Neutrophil (primary cell): ENCODE data around the gene ALDH1B1.

ENCODE experiments used
- H3K27ac ChIP-seq: fragments of 200-600 bp; sonication (generic); 2 replicates; pipeline ENCODE4 v1.5.1; 2016; ENCODE audit warnings: mild to moderate bottlenecking, moderate library complexity
- H3K27me3 ChIP-seq: fragments of 200-600 bp; sonication (generic); 2 replicates; pipeline ENCODE4 v1.6.0; 2016; ENCODE audit warnings: mild to moderate bottlenecking
- H3K36me3 ChIP-seq: fragments of 200-600 bp; sonication (generic); 2 replicates; pipeline ENCODE4 v1.5.1; 2017
- H3K4me1 ChIP-seq, 2 experiments: fragments of 200-600 bp in 1 of 2; sonication (generic) in 1 of 2; 1 replicate in 1 of 2; 2 replicates in 1 of 2; pipeline versions ENCODE4 v1.5.1 to v1.6.1; 2013 to 2016; ENCODE audit warnings: low read depth in 1 of 2, low read length in 1 of 2, mild to moderate bottlenecking in 1 of 2, moderate library complexity in 1 of 2; ENCODE audit not compliant: control insufficient read depth in 1 of 2, insufficient read depth in 1 of 2
- H3K4me3 ChIP-seq, 2 experiments: fragments of 200-600 bp in 1 of 2; sonication (generic) in 1 of 2; 1 replicate in 1 of 2; 2 replicates in 1 of 2; pipeline ENCODE4 v1.5.1; 2013 to 2016; ENCODE audit warnings: low read depth in 1 of 2, low read length in 1 of 2, mild to moderate bottlenecking in 1 of 2, moderate library complexity in 1 of 2
- H3K9me3 ChIP-seq: fragments of 200-600 bp; sonication (generic); 2 replicates; pipeline ENCODE4 v1.5.1; 2016
- CTCF ChIP-seq: fragments of 200-600 bp; sonication (generic); IDR thresholded peaks from 2 replicates; pipeline ENCODE4 v1.5.1; 2016; ENCODE audit warnings: antibody characterized with exemption

ALDH1B1 gene

GRCh38 chr9:38358390-38359296 is 33.9 kb upstream of the ALDH1B1 start:
- TF ChIP-seq CTCF, result no peak
- H3K4me1 ChIP-seq, result peaks cover 7% of the 10 kb centered on the region in 2 experiments
- no peak overlapping the region for H3K27ac ChIP-seq
- no peaks in the 10 kb centered on the region for H3K27me3 ChIP-seq
- no peak overlapping the region for H3K4me3 ChIP-seq
- no peaks in the 10 kb centered on the region for H3K36me3 ChIP-seq
- H3K9me3 ChIP-seq, result no peaks in the 10 kb centered on the region

- no peak for TF ChIP-seq CTCF
- Histone ChIP-seq H3K4me1 (peaks cover 7% of the 10 kb centered on the region in 2 experiments), H3K9me3 (no peaks in the 10 kb centered on the region), H3K4me3 (no peak overlapping the region), H3K27me3 (no peaks in the 10 kb centered on the region), H3K36me3 (no peaks in the 10 kb centered on the region), H3K27ac (no peak overlapping the region)
These were observed 33.2 kb upstream of the ALDH1B1 start for GRCh38 chr9:38359297-38359653.

- no peaks in the 10 kb centered on the region for H3K9me3 ChIP-seq
- H3K4me1 ChIP-seq, result peaks cover 7% of the 10 kb centered on the region in 2 experiments
- peaks cover 2% of the 10 kb centered on the region for H3K27me3 ChIP-seq
- no peak overlapping the region for H3K4me3 ChIP-seq
- H3K27ac ChIP-seq, result no peak overlapping the region
- TF ChIP-seq CTCF, result no peak
- no peaks in the 10 kb centered on the region for H3K36me3 ChIP-seq
These were observed 32.7 kb upstream of the ALDH1B1 start for GRCh38 chr9:38359689-38360385.

GRCh38 chr9:38360839-38361472 is 31.5 kb upstream of the ALDH1B1 start:
- Histone ChIP-seq H3K4me3 (no peak overlapping the region), H3K27me3 (peaks cover 7% of the 10 kb centered on the region), H3K9me3 (no peaks in the 10 kb centered on the region), H3K36me3 (no peaks in the 10 kb centered on the region), H3K27ac (no peak overlapping the region), H3K4me1 (peaks cover 7% of the 10 kb centered on the region in 2 experiments)
- no peak for TF ChIP-seq CTCF

- Histone ChIP-seq H3K9me3 (no peaks in the 10 kb centered on the region), H3K36me3 (no peaks in the 10 kb centered on the region), H3K27ac (no peak overlapping the region), H3K4me1 (peaks cover 7% of the 10 kb centered on the region in 2 experiments), H3K4me3 (no peak overlapping the region), H3K27me3 (peaks cover 7% of the 10 kb centered on the region)
- no peak for TF ChIP-seq CTCF
These were observed 31.0 kb upstream of the ALDH1B1 start for GRCh38 chr9:38361473-38361850.
